Measurements from ENCODE around the gene PRPF40A.
"Not testable (repeated sequence)": the region's sequence is repeated elsewhere in the genome, so short reads cannot be mapped to it uniquely, and the experiment has no call there.

PRPF40A gene

DNA sequence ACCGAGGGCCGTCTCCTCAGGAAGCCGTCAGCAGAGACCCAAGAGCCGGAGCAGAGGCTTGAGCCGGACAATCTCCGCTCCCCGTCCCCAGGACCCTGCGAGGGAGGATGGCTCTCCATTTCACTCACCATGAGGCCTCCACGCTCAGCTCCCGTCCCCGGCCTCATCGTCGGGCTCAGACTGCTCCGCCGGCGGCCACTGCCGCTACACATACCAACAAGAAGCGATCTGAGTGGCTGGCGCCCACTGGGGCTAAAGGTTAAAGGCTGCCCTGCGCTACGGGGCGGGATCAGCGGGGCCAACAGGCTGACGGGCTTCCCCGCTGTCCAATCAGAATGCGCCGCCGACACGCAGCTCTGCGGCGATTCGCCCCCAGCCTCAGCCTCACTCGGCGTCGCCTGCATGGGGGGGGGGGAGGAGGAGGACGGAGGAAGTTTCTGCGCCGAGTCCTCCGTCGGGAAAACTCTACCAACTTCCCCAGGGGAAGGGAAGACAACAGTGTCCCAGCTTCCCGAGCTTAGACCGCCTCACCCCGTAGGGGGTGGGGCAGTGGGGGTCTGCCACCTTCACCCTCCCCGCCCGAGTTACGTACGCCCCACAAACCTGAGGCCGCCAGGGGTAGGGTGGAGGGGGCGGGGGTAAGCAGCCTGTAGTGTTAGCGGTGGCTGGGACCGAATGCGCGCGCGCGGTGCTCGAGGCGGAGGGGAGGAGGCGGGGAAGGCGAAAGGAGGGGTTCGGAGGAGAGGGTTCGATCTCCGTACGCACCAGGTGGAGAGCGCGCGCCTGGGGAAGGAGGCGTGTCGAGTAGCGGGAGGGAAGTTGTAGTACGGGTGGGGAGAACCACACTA is at the start of gene PRPF40A:
TSS of gene PRPF40A (minus strand) at position 234 of the 848 bp plus-strand sequence. CDS start at position 212, 22 bp downstream.
- H3K4me3 ChIP-seq (ENCODE audit: low read length) = peak within 1 kb of the TSS; percentile 100
- peak within 1 kb of the TSS; percentile 99 for H3K9ac ChIP-seq (ENCODE audit: low read length)
- H3K27me3 ChIP-seq (ENCODE audit: control insufficient read depth, insufficient read depth, low read length) = no peaks in the 10 kb centered on the region
- peaks cover 43% of the 10 kb centered on the region for H3K36me3 ChIP-seq (ENCODE audit: control insufficient read depth, low read depth, low read length)
- H3K27ac ChIP-seq (ENCODE audit: low read length) = peak within 1 kb of the TSS; percentile 97
- peaks cover 9% of the 10 kb centered on the region for H3K4me1 ChIP-seq (ENCODE audit: control insufficient read depth, low read depth, low read length)
- no peaks in the 10 kb centered on the region for H3K9me3 ChIP-seq (ENCODE audit: control insufficient read depth, low read depth, low read length)

GRCh38 chr2:152766928-152767327 is 49.7 kb upstream of the PRPF40A start:
- Histone ChIP-seq H3K4me1 (ENCODE audit: control insufficient read depth, low read depth, low read length) (no peaks in the 10 kb centered on the region), H3K36me3 (ENCODE audit: control insufficient read depth, low read depth, low read length) (peaks cover 11% of the 10 kb centered on the region), H3K27ac (ENCODE audit: low read length) (no peak overlapping the region), H3K9ac (ENCODE audit: low read length) (no peak overlapping the region), H3K4me3 (ENCODE audit: low read length) (no peak overlapping the region), H3K27me3 (ENCODE audit: control insufficient read depth, insufficient read depth, low read length) (no peaks in the 10 kb centered on the region), H3K9me3 (ENCODE audit: control insufficient read depth, low read depth, low read length) (no peaks in the 10 kb centered on the region)

DNA sequence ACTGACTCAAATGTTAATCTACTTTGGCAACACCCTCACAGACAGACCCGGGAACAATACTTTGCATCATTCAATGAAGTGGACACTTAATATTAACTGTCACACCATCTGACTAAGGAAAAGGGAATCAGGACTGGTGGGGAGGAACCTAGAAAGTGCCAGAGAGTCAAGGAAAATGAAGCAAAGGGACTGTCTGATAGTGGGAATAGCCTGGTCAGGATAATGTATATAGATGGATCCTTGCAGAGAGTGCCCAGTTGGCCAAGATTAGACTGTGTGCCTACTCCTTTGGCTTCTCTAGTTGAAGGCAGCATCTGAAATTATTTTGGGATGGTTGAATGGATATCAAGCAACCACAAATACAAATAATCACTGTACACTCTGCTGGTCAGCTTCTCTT is 46.4 kb upstream of the PRPF40A start:
- H3K4me3 ChIP-seq (ENCODE audit: low read length) = no peak overlapping the region
- no peaks in the 10 kb centered on the region for H3K4me1 ChIP-seq (ENCODE audit: control insufficient read depth, low read depth, low read length)
- no peak overlapping the region for H3K27ac ChIP-seq (ENCODE audit: low read length)
- H3K9ac ChIP-seq (ENCODE audit: low read length) = no peak overlapping the region
- peaks cover 28% of the 10 kb centered on the region for H3K36me3 ChIP-seq (ENCODE audit: control insufficient read depth, low read depth, low read length)
- no peaks in the 10 kb centered on the region for H3K27me3 ChIP-seq (ENCODE audit: control insufficient read depth, insufficient read depth, low read length)
- no peaks in the 10 kb centered on the region for H3K9me3 ChIP-seq (ENCODE audit: control insufficient read depth, low read depth, low read length)

DNA sequence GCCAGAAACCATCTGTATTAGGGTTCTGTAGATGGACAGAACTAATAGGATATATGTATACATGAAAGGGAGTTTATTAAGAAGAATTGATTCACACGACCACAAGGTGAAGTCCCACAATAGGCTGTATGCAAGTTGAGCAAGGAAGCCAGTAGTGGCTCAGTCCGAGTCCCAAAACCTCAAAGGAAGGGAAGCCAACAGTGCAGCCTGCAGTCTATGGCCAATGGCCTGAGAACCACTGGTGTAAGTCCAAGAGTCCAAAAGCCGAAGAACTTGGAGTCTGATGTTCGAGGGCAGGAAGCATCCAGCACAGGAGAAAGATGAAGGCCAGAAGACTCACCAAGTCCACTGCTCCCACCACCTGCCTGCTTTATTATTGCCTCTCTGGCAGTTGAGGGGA is 45.9 kb upstream of the PRPF40A start:
- not testable (repeated sequence) for H3K4me3 ChIP-seq (ENCODE audit: low read length); H3K4me1 ChIP-seq (ENCODE audit: control insufficient read depth, low read depth, low read length); H3K9ac ChIP-seq (ENCODE audit: low read length); H3K27ac ChIP-seq (ENCODE audit: low read length); H3K27me3 ChIP-seq (ENCODE audit: control insufficient read depth, insufficient read depth, low read length); H3K9me3 ChIP-seq (ENCODE audit: control insufficient read depth, low read depth, low read length)
- H3K36me3 ChIP-seq (ENCODE audit: control insufficient read depth, low read depth, low read length) = peaks cover 28% of the 10 kb centered on the region

GRCh38 chr2:152762202-152762601 is 44.9 kb upstream of the PRPF40A start:
- no peaks in the 10 kb centered on the region for H3K27me3 ChIP-seq (ENCODE audit: control insufficient read depth, insufficient read depth, low read length)
- no peak overlapping the region for H3K9ac ChIP-seq (ENCODE audit: low read length)
- no peak overlapping the region for H3K4me3 ChIP-seq (ENCODE audit: low read length)
- H3K9me3 ChIP-seq (ENCODE audit: control insufficient read depth, low read depth, low read length) = no peaks in the 10 kb centered on the region
- H3K27ac ChIP-seq (ENCODE audit: low read length) = no peak overlapping the region
- H3K4me1 ChIP-seq (ENCODE audit: control insufficient read depth, low read depth, low read length) = no peaks in the 10 kb centered on the region
- H3K36me3 ChIP-seq (ENCODE audit: control insufficient read depth, low read depth, low read length) = peaks cover 34% of the 10 kb centered on the region

DNA sequence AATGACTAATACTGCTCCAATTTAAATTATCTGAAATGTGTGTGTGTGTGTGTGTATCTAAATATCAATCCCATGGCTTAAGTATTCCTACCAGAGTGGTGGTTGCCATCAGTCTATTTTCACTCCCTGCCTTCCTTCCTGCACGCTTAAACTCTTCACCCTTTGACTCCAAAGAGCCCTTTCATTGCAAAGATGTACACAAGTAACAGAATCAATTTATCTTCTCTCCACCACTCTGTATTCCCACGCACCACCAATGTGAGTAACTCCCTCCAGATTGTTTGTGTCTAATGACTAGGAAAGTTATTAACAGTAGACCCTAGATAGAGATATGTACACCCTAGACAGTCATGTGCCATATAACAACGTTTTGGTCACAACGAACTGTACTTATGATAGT is 44.0 kb upstream of the PRPF40A start:
- H3K9ac ChIP-seq (ENCODE audit: low read length) = no peak overlapping the region

GRCh38 chr2:152759290-152760072 is 42.2 kb upstream of the PRPF40A start:
- Histone ChIP-seq H3K27me3 (ENCODE audit: control insufficient read depth, insufficient read depth, low read length) (no peaks in the 10 kb centered on the region), H3K4me3 (ENCODE audit: low read length) (no peak overlapping the region), H3K9ac (ENCODE audit: low read length) (no peak overlapping the region), H3K4me1 (ENCODE audit: control insufficient read depth, low read depth, low read length) (no peaks in the 10 kb centered on the region), H3K36me3 (ENCODE audit: control insufficient read depth, low read depth, low read length) (peaks cover 42% of the 10 kb centered on the region), H3K27ac (ENCODE audit: low read length) (no peak overlapping the region), H3K9me3 (ENCODE audit: control insufficient read depth, low read depth, low read length) (no peaks in the 10 kb centered on the region)

More for the DNA sequence above, 44.0 kb upstream of the PRPF40A start:
- H3K4me3 ChIP-seq (ENCODE audit: low read length) = no peak overlapping the region
- H3K4me1 ChIP-seq (ENCODE audit: control insufficient read depth, low read depth, low read length) = no peaks in the 10 kb centered on the region
- no peaks in the 10 kb centered on the region for H3K27me3 ChIP-seq (ENCODE audit: control insufficient read depth, insufficient read depth, low read length)
- H3K36me3 ChIP-seq (ENCODE audit: control insufficient read depth, low read depth, low read length) = peaks cover 42% of the 10 kb centered on the region
- no peak overlapping the region for H3K27ac ChIP-seq (ENCODE audit: low read length)
- no peaks in the 10 kb centered on the region for H3K9me3 ChIP-seq (ENCODE audit: control insufficient read depth, low read depth, low read length)

DNA sequence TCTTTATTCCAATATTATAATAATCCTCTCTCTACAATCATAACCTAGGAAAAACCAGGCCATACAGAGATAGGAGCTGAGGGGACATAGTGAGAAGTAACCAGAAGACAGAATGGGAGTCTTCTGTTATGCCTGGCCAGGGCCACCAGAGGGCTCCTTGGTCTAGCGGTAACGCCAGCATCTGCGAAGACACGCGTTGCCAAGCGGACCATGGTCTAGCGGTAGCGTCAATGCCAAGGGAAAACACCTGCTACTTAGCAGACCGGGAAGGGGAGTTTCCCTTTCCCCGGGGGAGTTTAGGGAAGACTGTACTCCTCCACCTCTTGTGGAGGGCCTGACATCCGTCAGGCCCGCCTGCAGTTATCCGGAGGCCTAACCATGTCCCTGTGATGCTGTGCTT is 37.8 kb upstream of the PRPF40A start:
- H3K4me3 ChIP-seq (ENCODE audit: low read length) = no peak overlapping the region
- no peak overlapping the region for H3K27ac ChIP-seq (ENCODE audit: low read length)
- no peaks in the 10 kb centered on the region for H3K27me3 ChIP-seq (ENCODE audit: control insufficient read depth, insufficient read depth, low read length)
- H3K9ac ChIP-seq (ENCODE audit: low read length) = no peak overlapping the region
- no peaks in the 10 kb centered on the region for H3K9me3 ChIP-seq (ENCODE audit: control insufficient read depth, low read depth, low read length)
- H3K4me1 ChIP-seq (ENCODE audit: control insufficient read depth, low read depth, low read length) = no peaks in the 10 kb centered on the region
- peaks cover 23% of the 10 kb centered on the region for H3K36me3 ChIP-seq (ENCODE audit: control insufficient read depth, low read depth, low read length)

- peaks cover 13% of the 10 kb centered on the region for H3K36me3 ChIP-seq (ENCODE audit: control insufficient read depth, low read depth, low read length)
- H3K4me1 ChIP-seq (ENCODE audit: control insufficient read depth, low read depth, low read length); H3K9me3 ChIP-seq (ENCODE audit: control insufficient read depth, low read depth, low read length); H3K9ac ChIP-seq (ENCODE audit: low read length); H3K4me3 ChIP-seq (ENCODE audit: low read length); H3K27me3 ChIP-seq (ENCODE audit: control insufficient read depth, insufficient read depth, low read length); H3K27ac ChIP-seq (ENCODE audit: low read length): not testable (repeated sequence)
These were observed 30.5 kb upstream of the PRPF40A start for GRCh38 chr2:152747751-152748150.

- Histone ChIP-seq H3K9me3 (ENCODE audit: control insufficient read depth, low read depth, low read length) (no peaks in the 10 kb centered on the region), H3K27me3 (ENCODE audit: control insufficient read depth, insufficient read depth, low read length) (no peaks in the 10 kb centered on the region), H3K36me3 (ENCODE audit: control insufficient read depth, low read depth, low read length) (peaks cover 20% of the 10 kb centered on the region), H3K4me1 (ENCODE audit: control insufficient read depth, low read depth, low read length) (no peaks in the 10 kb centered on the region), H3K9ac (ENCODE audit: low read length) (no peak overlapping the region), H3K4me3 (ENCODE audit: low read length) (no peak overlapping the region), H3K27ac (ENCODE audit: low read length) (no peak overlapping the region)
These were observed 25.7 kb upstream of the PRPF40A start for GRCh38 chr2:152743002-152743401.

GRCh38 chr2:152740743-152741328 is 23.6 kb upstream of the PRPF40A start:
- Histone ChIP-seq H3K4me3 (ENCODE audit: low read length) (no peak overlapping the region), H3K9me3 (ENCODE audit: control insufficient read depth, low read depth, low read length) (no peaks in the 10 kb centered on the region), H3K4me1 (ENCODE audit: control insufficient read depth, low read depth, low read length) (no peaks in the 10 kb centered on the region), H3K27ac (ENCODE audit: low read length) (no peak overlapping the region), H3K36me3 (ENCODE audit: control insufficient read depth, low read depth, low read length) (peaks cover 35% of the 10 kb centered on the region), H3K27me3 (ENCODE audit: control insufficient read depth, insufficient read depth, low read length) (no peaks in the 10 kb centered on the region), H3K9ac (ENCODE audit: low read length) (no peak overlapping the region)

Measured in iPS-18a (cell line).